Stimulated activated naive CD4-positive, alpha-beta T cell treated with Interleukin-2 at 50 U/mL for 16 hours (primary cell): ENCODE results near the gene SEMA3G.

Source experiments
- DNase-seq: peaks from one replicate; lab custom pipeline; 2025; lab: John Stamatoyannopoulos, UW

The SEMA3G gene

GRCh38 chr3:52479037-52479876 is 34.4 kb upstream of the SEMA3G start:
- DNase-seq, result no peak

- DNase-seq, result no peak
Observed at GRCh38 chr3:52477796-52478095, 32.8 kb upstream of the SEMA3G start.

DNA sequence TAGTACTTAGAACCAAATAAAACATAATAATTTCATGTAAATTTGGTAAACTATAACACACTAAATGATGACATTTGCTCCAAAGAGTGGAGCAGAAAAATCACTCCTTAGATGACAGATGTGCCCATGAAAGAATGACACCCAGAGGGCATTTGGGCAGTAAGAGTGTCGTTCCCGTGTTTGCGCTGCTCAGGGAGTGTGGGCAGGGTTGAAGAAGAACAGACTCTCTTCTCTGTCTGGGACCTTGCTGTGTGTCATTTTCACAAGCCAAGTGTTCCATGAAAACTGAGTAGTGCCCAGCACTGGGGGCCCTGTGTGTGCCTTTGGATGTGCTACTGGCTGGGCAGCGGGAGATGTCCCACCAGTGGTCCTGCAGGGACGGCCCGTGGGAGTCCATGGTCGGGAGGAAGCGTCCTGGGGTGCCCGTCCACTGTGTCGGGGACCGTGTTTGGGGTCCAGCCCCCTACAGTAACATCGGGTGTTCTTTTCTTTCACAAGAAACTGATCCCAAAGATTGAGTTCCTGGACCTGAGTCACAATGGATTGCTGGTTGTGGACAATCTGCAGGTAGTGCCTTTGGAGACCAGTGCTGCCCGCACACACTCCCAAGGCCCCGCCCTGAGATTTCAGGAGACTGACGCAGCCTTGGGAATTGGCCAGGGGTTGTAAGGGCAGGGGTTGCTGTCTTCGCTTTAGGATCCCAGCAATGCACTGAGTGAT is 32.3 kb upstream of the SEMA3G start:
- no peak for DNase-seq

- no peak for DNase-seq
Observed at GRCh38 chr3:52473026-52473425, 28.1 kb upstream of the SEMA3G start.

DNA sequence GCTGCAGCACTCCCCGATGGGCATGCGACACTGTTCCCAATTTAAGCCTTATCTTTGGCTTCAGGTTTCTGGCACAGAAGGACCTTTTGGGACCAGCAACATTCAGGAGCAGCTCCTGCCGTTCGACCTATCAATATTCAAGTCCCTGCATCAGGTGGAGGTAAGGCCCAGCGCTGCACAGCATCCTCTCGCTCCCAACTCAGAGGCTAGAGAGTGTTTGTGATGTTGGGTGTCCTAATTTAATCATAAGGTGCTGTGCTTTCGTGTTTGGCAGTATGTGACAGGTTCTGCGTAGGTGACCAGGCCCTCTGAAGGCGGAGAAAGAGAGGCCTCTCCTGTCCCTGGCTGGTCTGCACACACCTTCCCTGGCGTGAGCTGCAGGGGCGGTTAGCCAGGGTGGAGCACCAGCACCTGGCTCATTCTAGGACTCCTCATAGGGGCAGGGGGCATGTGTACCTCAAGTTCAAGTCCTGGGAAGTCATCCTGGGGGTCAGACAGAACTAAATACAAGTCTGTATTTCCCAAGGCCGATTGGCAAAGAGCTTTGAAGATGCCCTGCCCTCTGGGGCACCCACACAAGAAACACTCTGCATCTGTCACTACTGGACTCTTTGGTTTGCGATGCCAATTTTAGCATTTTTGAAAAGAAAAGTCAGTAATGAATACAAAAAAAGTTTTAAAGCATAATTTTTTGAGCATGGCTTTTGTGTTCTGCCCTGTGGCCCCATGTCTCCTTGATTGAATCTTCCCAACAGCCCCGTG is 27.5 kb upstream of the SEMA3G start:
- DNase-seq, result no peak

- no peak for DNase-seq
Observed at GRCh38 chr3:52471371-52472238, 26.7 kb upstream of the SEMA3G start.

GRCh38 chr3:52470920-52471319 is 26.0 kb upstream of the SEMA3G start:
- no peak for DNase-seq

DNA sequence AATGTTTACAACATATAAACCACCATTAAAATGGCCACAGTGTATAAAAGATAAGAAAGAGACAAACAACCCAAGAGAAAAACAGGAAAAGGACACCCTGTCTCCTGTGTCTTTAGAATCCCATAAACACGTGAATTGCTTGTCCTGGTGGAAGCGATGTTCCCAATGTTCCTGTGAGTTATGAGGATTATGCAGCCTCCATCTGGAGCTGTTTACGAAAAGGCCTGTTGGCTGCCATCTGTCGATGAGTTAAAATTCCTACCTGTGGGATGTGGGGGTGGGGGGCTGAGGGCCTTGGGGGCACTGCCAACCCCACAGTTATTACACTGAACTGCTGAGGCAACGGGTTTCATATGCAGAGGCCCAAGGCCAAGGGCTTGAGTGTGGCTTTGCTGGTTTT is 24.1 kb upstream of the SEMA3G start:
- no peak for DNase-seq

DNA sequence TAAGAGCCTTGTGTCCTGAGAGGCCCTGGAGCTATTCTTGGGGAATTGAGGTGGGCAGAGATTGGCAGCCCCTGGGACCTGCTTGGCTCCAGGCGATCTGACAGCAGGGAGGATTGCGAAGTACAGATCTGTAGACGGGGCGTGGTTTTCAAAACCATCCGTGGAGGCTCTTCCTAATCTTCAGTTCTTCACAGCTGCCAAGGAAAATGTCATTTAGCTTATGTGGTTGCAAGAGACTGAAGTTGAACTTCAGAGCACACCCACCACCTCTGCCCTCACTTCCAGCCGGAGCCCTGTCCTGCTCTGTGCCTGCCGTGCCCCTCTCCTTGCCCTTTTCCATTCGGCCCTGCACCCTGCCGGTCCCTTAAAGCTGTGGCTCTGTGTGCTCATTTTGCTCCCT is 23.4 kb upstream of the SEMA3G start:
- no peak for DNase-seq

GRCh38 chr3:52463416-52463815 is 18.5 kb upstream of the SEMA3G start:
- DNase-seq, result no peak

DNA sequence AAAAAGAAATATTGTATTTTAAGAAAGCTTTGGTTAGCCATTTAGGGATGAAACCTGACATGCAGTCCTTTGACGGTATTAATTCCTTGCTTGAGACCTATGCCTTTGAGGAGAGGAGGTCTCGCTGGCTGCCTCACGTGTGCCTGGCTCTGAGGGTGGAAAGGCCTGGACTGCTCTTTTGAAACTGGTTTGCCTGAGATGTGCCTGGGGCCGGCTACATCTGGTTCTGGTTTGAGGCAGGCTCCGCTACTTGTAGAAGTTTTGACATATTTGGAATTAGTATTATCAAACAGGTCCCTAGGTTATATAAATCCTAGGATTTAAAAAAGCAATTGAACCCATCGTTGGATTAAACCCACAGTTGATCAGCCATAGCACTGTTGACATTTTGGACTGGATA is 17.0 kb upstream of the SEMA3G start:
- no peak for DNase-seq

- DNase-seq, result no peak
Observed at GRCh38 chr3:52458770-52459545, 14.1 kb upstream of the SEMA3G start.

DNA sequence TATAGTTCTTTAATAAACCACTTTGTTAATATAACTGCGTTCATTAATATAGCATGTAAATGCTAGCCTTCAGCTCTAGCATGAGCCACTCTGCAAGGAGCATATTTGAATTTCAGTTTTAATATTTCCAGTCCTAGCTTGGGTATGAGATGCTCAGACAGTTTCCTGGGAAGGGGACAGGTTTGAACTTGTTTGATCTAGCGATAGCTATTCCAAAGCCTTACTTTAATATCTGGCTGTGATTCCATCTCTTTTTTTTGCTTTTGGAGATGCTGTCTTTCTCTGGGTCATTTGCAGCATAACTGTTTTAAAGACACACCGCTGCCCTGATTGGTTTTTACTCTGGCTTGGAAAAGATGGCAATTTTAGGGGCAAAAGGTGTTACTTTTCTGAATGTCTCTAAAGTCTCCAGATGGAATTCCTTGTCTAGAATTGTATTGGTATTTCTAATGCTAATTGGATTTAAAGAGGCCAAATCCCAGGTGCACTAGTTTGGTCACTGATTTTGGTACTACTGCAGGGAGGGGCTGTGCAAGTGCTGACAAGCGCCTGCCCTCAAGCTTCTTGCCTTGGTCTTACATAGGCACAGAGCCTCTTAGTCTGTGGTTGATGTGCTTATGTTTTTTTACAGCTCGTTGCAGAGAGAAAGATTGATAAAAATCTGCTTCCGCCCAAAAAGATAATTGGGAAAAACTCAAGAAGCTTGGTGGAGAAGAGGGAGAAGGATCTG is 13.3 kb upstream of the SEMA3G start:
- DNase-seq, result no peak

DNA sequence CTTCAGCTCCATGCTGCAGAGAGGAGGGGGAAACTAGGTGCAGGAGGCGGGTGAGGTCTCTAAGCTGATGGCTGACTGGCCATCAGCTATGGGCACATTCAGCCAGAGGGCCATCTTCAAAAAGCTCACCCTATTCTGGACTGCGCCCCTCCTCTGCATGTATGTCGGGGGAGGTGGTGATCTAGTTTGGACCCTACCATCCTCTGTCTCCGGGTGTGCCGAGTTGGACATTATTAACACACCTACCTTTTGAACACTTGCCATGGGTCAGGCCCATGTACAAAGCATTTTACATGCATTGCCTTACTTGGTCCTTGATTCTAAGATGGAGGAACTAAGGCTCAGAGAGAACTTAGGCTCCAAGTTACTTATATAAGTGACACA is 11.9 kb upstream of the SEMA3G start:
- no peak for DNase-seq

- no peak for DNase-seq
Observed at GRCh38 chr3:52456169-52456799, 11.4 kb upstream of the SEMA3G start.

- DNase-seq, result peak; percentile 95
Observed at GRCh38 chr3:52455283-52456168, 10.6 kb upstream of the SEMA3G start, which contains the start of gene NISCH. Gene NISCH (plus strand): TSS chr3:52455604. CDS start chr3:52455642, 38 bp downstream.

- DNase-seq, result no peak
Observed at GRCh38 chr3:52454938-52455282, 10.0 kb upstream of the SEMA3G start.

DNA sequence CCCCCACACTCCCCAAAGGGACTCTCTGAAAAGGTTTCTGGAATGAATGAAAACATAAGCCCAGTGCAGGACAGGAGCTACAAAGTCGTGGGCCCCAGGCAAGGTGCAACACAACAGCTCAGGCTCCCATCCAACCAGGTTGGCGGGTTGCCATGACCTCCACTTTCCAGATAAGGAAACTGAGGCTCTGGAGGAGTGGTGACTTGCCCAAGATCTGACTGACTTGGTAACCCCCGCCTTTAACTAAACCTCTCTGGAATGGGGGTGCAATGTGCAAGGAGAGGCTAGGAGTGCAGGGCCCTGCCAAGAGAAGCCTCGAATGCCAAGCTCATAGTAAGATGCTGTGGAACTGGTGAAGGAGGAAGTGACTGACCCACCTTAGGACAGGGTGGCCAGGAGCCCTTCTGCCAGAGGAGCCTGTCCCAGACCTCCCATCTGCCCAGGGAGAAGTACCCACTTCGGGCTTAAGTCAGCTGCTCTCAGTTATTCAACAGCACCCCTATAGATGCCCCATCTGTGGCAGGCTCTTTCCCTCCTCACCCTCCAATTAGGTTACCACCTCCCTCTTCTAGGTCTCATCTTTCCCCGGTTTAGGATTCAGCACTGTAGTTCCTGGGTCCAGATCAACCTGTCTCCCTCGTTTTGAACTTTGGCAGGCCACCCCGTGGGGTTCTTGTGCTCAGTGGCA is 9.5 kb upstream of the SEMA3G start:
- no peak for DNase-seq
